IMR-90 (cell line): Measurements from ENCODE around the gene PXMP2. TPM values are rescaled to one million over a fixed set of nuclear protein-coding genes. Genes with fewer than 3 reads are reported as not detected.

Experiments
- ATAC-seq: fragments of 200-7000 bp; cut with Tn5 transposase; 2 replicates; pipeline ENCODE4 v1.9.1; 2020; ENCODE audit warnings: low read depth, mild to moderate bottlenecking, moderate library complexity
- BruUV-seq: library from RNA; stranded (reverse); fragments of 400-500 nt; replicated peaks from 2 replicates; lab custom pipeline; 2021; lab: Mats Ljungman, UMichigan
- CTCF ChIA-PET: fragments of 300-600 bp; formaldehyde crosslinking; extraction: SDS; loops from one replicate; lab custom pipeline; 2021; ENCODE audit warnings: antibody characterized with exemption; lab: Yijun Ruan, JAX
- POLR2A ChIA-PET: fragments of 300-600 bp; sonication (Branson Sonifier 250); formaldehyde crosslinking; loops from one replicate; lab custom pipeline; 2022; ENCODE audit warnings: antibody characterized with exemption; ENCODE audit not compliant: unreplicated experiment; lab: Charles Lee
- DNase-seq: peaks from one replicate; pipeline ENCODE4 v3.0.0; 2013
- H2AFZ ChIP-seq: replicated peaks from 2 replicates; pipeline ENCODE3; 2013; ENCODE audit warnings: low read length, mild to moderate bottlenecking; ENCODE audit not compliant: poor library complexity
- H2AK5ac ChIP-seq: 2 replicates; pipeline ENCODE4 v1.6.1; 2013; ENCODE audit warnings: low read depth, low read length, inconsistent platforms
- H2AK9ac ChIP-seq: replicated peaks from 2 replicates; pipeline ENCODE3; 2013; ENCODE audit warnings: mild to moderate bottlenecking, low read depth, low read length, moderate library complexity; ENCODE audit not compliant: poor library complexity
- H2BK120ac ChIP-seq: 2 replicates; pipeline ENCODE4 v1.6.1; 2013; ENCODE audit warnings: low read depth, low read length, inconsistent platforms
- H2BK15ac ChIP-seq: 3 replicates; pipeline ENCODE4 v1.6.1; 2013; ENCODE audit warnings: low read depth, low read length, inconsistent platforms
- H2BK20ac ChIP-seq: 2 replicates; pipeline ENCODE4 v1.6.1; 2013; ENCODE audit warnings: low read depth, mild to moderate bottlenecking, inconsistent platforms, low read length, moderate library complexity
- H2BK5ac ChIP-seq: 2 replicates; pipeline ENCODE4 v1.6.1; 2013; ENCODE audit warnings: mild to moderate bottlenecking, low read depth, low read length, inconsistent platforms; ENCODE audit not compliant: poor library complexity, severe bottlenecking
- H3K14ac ChIP-seq: replicated peaks from 2 replicates; pipeline ENCODE4 v1.6.1; 2013; ENCODE audit warnings: low read depth, low read length, inconsistent platforms
- H3K18ac ChIP-seq: 2 replicates; pipeline ENCODE4 v1.6.1; 2013; ENCODE audit warnings: low read depth, low read length, control low read depth
- H3K23ac ChIP-seq: 2 replicates; pipeline ENCODE4 v1.6.1; 2013; ENCODE audit warnings: low read depth, low read length, inconsistent platforms
- H3K27ac ChIP-seq: 2 replicates; pipeline ENCODE4 v1.5.1; 2013; ENCODE audit warnings: mild to moderate bottlenecking, control low read depth, low read length; ENCODE audit not compliant: insufficient read depth
- H3K27me3 ChIP-seq: 2 replicates; pipeline ENCODE4 v1.6.1; 2013; ENCODE audit warnings: low read length; ENCODE audit not compliant: control insufficient read depth, insufficient read depth
- H3K36me3 ChIP-seq: 2 replicates; pipeline ENCODE4 v1.6.1; 2013; ENCODE audit warnings: low read length, mixed read lengths; ENCODE audit not compliant: control insufficient read depth, insufficient read depth
- H3K4ac ChIP-seq: 2 replicates; pipeline ENCODE4 v1.6.1; 2013; ENCODE audit warnings: low read depth, low read length, inconsistent platforms
- H3K4me1 ChIP-seq: 2 replicates; pipeline ENCODE4 v1.6.1; 2013; ENCODE audit warnings: low read length, mixed read lengths; ENCODE audit not compliant: control insufficient read depth, insufficient read depth
- H3K4me2 ChIP-seq: 2 replicates; pipeline ENCODE4 v1.6.1; 2013; ENCODE audit warnings: low read depth, mild to moderate bottlenecking, control low read depth, low read length, moderate library complexity
- H3K4me3 ChIP-seq: 2 replicates; pipeline ENCODE4 v1.5.1; 2013; ENCODE audit warnings: low read depth, mild to moderate bottlenecking, control low read depth, low read length, moderate library complexity; ENCODE audit not compliant: insufficient read depth
- H3K56ac ChIP-seq: 2 replicates; pipeline ENCODE4 v1.6.1; 2013; ENCODE audit warnings: low read length, inconsistent platforms; ENCODE audit not compliant: insufficient read depth; ENCODE audit errors: extremely low read depth
- H3K79me1 ChIP-seq, 2 experiments: 2 replicates each; pipeline ENCODE4 v1.6.1; 2013; ENCODE audit warnings: low read length in 2 of 2, inconsistent platforms in 1 of 2, low read depth in 1 of 2
- H3K9ac ChIP-seq: 2 replicates; pipeline ENCODE4 v1.6.1; 2013; ENCODE audit warnings: low read depth, low read length, control low read depth
- H3K9me1 ChIP-seq: 2 replicates; pipeline ENCODE4 v1.6.1; 2013; ENCODE audit warnings: low read length, inconsistent platforms; ENCODE audit not compliant: insufficient read depth
- H3K9me3 ChIP-seq: 2 replicates; pipeline ENCODE4 v1.6.1; 2013; ENCODE audit warnings: low read length; ENCODE audit not compliant: control insufficient read depth, insufficient read depth
- H4K20me1 ChIP-seq: 2 replicates; pipeline ENCODE4 v1.6.1; 2013; ENCODE audit warnings: low read length, inconsistent platforms; ENCODE audit not compliant: insufficient read depth
- H4K5ac ChIP-seq: 2 replicates; pipeline ENCODE4 v1.6.1; 2013; ENCODE audit warnings: mild to moderate bottlenecking, low read depth, low read length, control low read depth
- H4K8ac ChIP-seq, 2 experiments: 2 replicates each; pipeline ENCODE4 v1.6.1; 2013; ENCODE audit warnings: low read depth in 2 of 2, low read length in 2 of 2, control low read depth in 1 of 2, inconsistent platforms in 1 of 2
- H4K91ac ChIP-seq: 2 replicates; pipeline ENCODE4 v1.6.1; 2013; ENCODE audit warnings: low read depth, low read length, inconsistent platforms; ENCODE audit not compliant: insufficient read depth
- BHLHE40 ChIP-seq: fragments of 150-350 bp; IDR thresholded peaks from 2 replicates; pipeline ENCODE4 v1.6.1; 2016; ENCODE audit warnings: mild to moderate bottlenecking, low read depth, low read length
- CEBPB ChIP-seq: IDR thresholded peaks from 2 replicates; pipeline ENCODE4 v1.6.1; 2012; ENCODE audit warnings: low read depth, low read length, improper control_type of control experiment
- CHD1 ChIP-seq: IDR thresholded peaks from 2 replicates; pipeline ENCODE4 v1.6.1; 2012; ENCODE audit warnings: low read depth, low read length, improper control_type of control experiment
- CTCF ChIP-seq: conservative IDR thresholded peaks from 2 replicates; pipeline ENCODE4 v1.5.1; 2012; ENCODE audit warnings: mild to moderate bottlenecking, low read depth, low read length, improper control_type of control experiment
- ELK1 ChIP-seq: fragments of 150-350 bp; IDR thresholded peaks from 2 replicates; pipeline ENCODE4 v1.6.1; 2016; ENCODE audit warnings: low read depth, mild to moderate bottlenecking, low read length, moderate library complexity, borderline replicate concordance
- MAZ ChIP-seq: IDR thresholded peaks from 2 replicates; pipeline ENCODE4 v1.6.1; 2012; ENCODE audit warnings: low read depth, mild to moderate bottlenecking, low read length, improper control_type of control experiment, moderate library complexity, borderline replicate concordance
- RAD21 ChIP-seq: IDR thresholded peaks from 2 replicates; pipeline ENCODE4 v1.6.1; 2012; ENCODE audit warnings: low read length, improper control_type of control experiment
- SMC3 ChIP-seq: fragments of 150-350 bp; IDR thresholded peaks from 2 replicates; pipeline ENCODE4 v1.6.1; 2016; ENCODE audit warnings: low read depth, mild to moderate bottlenecking, antibody characterized with exemption, low read length, moderate library complexity
- WGBS, 2 experiments: methylation state at CpG; one replicate each; pipeline versions ENCODE4 v1.1.5 to v1.1.7; 2013; ENCODE audit warnings: missing lambda C conversion rate in 2 of 2; ENCODE audit not compliant: insufficient read length in 1 of 2; ENCODE audit errors: extremely low coverage in 2 of 2; 5-methylcytosine and 5-hydroxymethylcytosine counted together
- dilution Hi-C: fragments of 300-500 bp; cut with HindIII; formaldehyde crosslinking; loops from one replicate; pipeline ENCODE4 v1.14.3; 2018; ENCODE audit warnings: low sequenced_read_pairs; ENCODE audit not compliant: unreplicated experiment
- in situ Hi-C: fragments of 300-500 bp; cut with MboI; formaldehyde crosslinking; loops from 3 replicates; pipeline ENCODE4 v1.14.3; 2019; ENCODE audit warnings: low sequenced_read_pairs, inconsistent platforms, mixed read lengths
- intact Hi-C: fragments of 100-400 bp; cut with micrococcal nuclease; formaldehyde crosslinking; loops from 2 replicates; pipeline ENCODE4 v1.10.0; 2022
- polyA plus RNA-seq, 3 experiments: library from polyadenylated mRNA; depleted of rRNA; stranded (reverse); fragments of >200 nt; gene quantifications; 2 replicates each; pipeline ENCODE4 v1.2.3, GENCODE V29; 2012; ENCODE audit warnings: low replicate concordance in 1 of 3
- total RNA-seq: library from RNA; depleted of rRNA; stranded (reverse); fragments of >200 nt; gene quantifications from 2 replicates; pipeline ENCODE4 v1.2.3, GENCODE V29; 2012
- TF ChIP-seq, protein P1 (sequence below): fragments of 150-350 bp; IDR thresholded peaks from 2 replicates; pipeline ENCODE4 v1.6.1; 2017; ENCODE audit warnings: mild to moderate bottlenecking, antibody characterized with exemption, low read length, low read depth

PXMP2 gene
- total and polyA plus RNA-seq, 2 of the 4 experiments (the other 2 are of a cell fraction) = 10.9 to 20.1 TPM

- 80% methylated on average over 1 of the region's 5 CpGs; no CpG with 5 or more reads in 1 of the 2 experiments for WGBS, 2 experiments
- Histone ChIP-seq H3K4me1 (no peaks in the 10 kb centered on the region), H3K23ac (no peak overlapping the region), H3K4me3 (no peak overlapping the region), H3K9me1 (peaks cover 5% of the 10 kb centered on the region), H3K27me3 (no peaks in the 10 kb centered on the region), H2AK9ac (no peak overlapping the region), H2BK15ac (no peak overlapping the region), H4K8ac (no peak overlapping the region), H2AK5ac (no peak overlapping the region), H3K14ac (no peak overlapping the region), H2BK20ac (no peak overlapping the region), H3K4ac (no peak overlapping the region), H4K5ac (no peak overlapping the region), H4K20me1 (no peaks in the 10 kb centered on the region), H3K27ac (no peak overlapping the region), H3K56ac (no peak overlapping the region), H3K4me2 (no peak overlapping the region), H2BK5ac (no peak overlapping the region), H4K91ac (no peak overlapping the region), H3K36me3 (peaks cover 53% of the 10 kb centered on the region), H2AFZ (no peak overlapping the region), H2BK120ac (no peak overlapping the region), H3K18ac (no peak overlapping the region), H3K79me1 (no peaks in the 10 kb centered on the region), H3K9me3 (no peaks in the 10 kb centered on the region), H3K9ac (no peak overlapping the region)
- CTCF ChIA-PET = no interaction called here
- intact Hi-C loops (no loop called here), dilution Hi-C loops (no loop called here), in situ Hi-C loops (no loop called here)
- BruUV-seq = no TSS peak
- POLR2A ChIA-PET = no interaction called here
- no peak for DNase-seq
- TF ChIP-seq BHLHE40 (no peak), RAD21 (no peak), CTCF (no peak), CEBPB (no peak), CHD1 (no peak), MAZ (no peak), SMC3 (no peak), ELK1 (no peak)
- TF ChIP-seq, protein P1, sequence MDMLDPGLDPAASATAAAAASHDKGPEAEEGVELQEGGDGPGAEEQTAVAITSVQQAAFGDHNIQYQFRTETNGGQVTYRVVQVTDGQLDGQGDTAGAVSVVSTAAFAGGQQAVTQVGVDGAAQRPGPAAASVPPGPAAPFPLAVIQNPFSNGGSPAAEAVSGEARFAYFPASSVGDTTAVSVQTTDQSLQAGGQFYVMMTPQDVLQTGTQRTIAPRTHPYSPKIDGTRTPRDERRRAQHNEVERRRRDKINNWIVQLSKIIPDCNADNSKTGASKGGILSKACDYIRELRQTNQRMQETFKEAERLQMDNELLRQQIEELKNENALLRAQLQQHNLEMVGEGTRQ = no peak
- ATAC-seq = no peak
Observed at GRCh38 chr12:132660052-132660451, 27.3 kb upstream of the PXMP2 start.
